HEK293 (cell line): ENCODE measurements around the gene STAMBPL1.

Source experiments
- CTCF ChIA-PET: fragments of 350-600 bp; formaldehyde crosslinking; extraction: SDS; loops from one replicate; lab custom pipeline; 2021; ENCODE audit warnings: antibody characterized with exemption; lab: Yijun Ruan, JAX
- POLR2A ChIA-PET: fragments of 300-600 bp; formaldehyde crosslinking; extraction: SDS; loops from one replicate; lab custom pipeline; 2020; ENCODE audit warnings: antibody characterized with exemption, inconsistent platforms; lab: Yijun Ruan, JAX
- H3K27ac ChIP-seq: fragments of 200-500 bp; sonication (Bioruptor generic); 2 replicates; pipeline ENCODE4 v1.5.1; 2014; ENCODE audit warnings: low read depth, low read length, control low read depth, inconsistent platforms; ENCODE audit errors: extremely low read depth
- H3K36me3 ChIP-seq, 2 experiments: fragments of 200-500 bp in 1 of 2; sonication (Bioruptor generic) in 1 of 2; 1 replicate in 1 of 2; 2 replicates in 1 of 2; pipeline ENCODE4 v1.5.1; 2014 to 2017; ENCODE audit warnings: inconsistent platforms in 2 of 2, low read length in 2 of 2; ENCODE audit not compliant: control insufficient read depth in 2 of 2, insufficient read depth in 1 of 2
- H3K4me1 ChIP-seq: fragments of 200-500 bp; sonication (Bioruptor generic); 2 replicates; pipeline ENCODE4 v1.5.1; 2014; ENCODE audit warnings: mild to moderate bottlenecking, low read length, inconsistent platforms; ENCODE audit not compliant: control insufficient read depth, insufficient read depth
- H3K4me3 ChIP-seq: 2 replicates; pipeline ENCODE4 v1.5.1; 2011; ENCODE audit warnings: low read depth, mild to moderate bottlenecking, control low read depth, low read length, moderate library complexity
- H3K9me3 ChIP-seq: fragments of 200-500 bp; sonication (Bioruptor generic); 2 replicates; pipeline ENCODE4 v1.5.1; 2014; ENCODE audit warnings: low read depth, low read length, inconsistent platforms; ENCODE audit not compliant: control insufficient read depth, insufficient read depth
- GLI4 ChIP-seq: fragments of 450-650 bp; formaldehyde crosslinking; IDR thresholded peaks from 2 replicates; pipeline ENCODE4 v1.5.1; 2016; ENCODE audit warnings: missing biosample characterization, missing genetic modification characterization
- KLF9 ChIP-seq: fragments of 450-650 bp; formaldehyde crosslinking; IDR thresholded peaks from 2 replicates; pipeline ENCODE4 v1.5.1; 2016; ENCODE audit warnings: missing biosample characterization, missing genetic modification characterization, low read depth
- OSR2 ChIP-seq: fragments of 450-650 bp; formaldehyde crosslinking; IDR thresholded peaks from 2 replicates; pipeline ENCODE4 v1.5.1; 2016; ENCODE audit warnings: missing biosample characterization, missing genetic modification characterization
- PRDM4 ChIP-seq: fragments of 450-650 bp; formaldehyde crosslinking; IDR thresholded peaks from 2 replicates; pipeline ENCODE4 v1.5.1; 2017; ENCODE audit warnings: missing biosample characterization, missing genetic modification characterization
- PRDM6 ChIP-seq: fragments of 450-650 bp; formaldehyde crosslinking; IDR thresholded peaks from 2 replicates; pipeline ENCODE4 v1.5.1; 2017; ENCODE audit warnings: missing biosample characterization, missing genetic modification characterization
- REST ChIP-seq: fragments of 450-650 bp; formaldehyde crosslinking; IDR thresholded peaks from 2 replicates; pipeline ENCODE4 v1.5.1; 2016; ENCODE audit warnings: missing biosample characterization, missing genetic modification characterization
- SP2 ChIP-seq: fragments of 450-650 bp; formaldehyde crosslinking; IDR thresholded peaks from 2 replicates; pipeline ENCODE4 v1.5.1; 2016; ENCODE audit warnings: missing biosample characterization, missing genetic modification characterization
- ZBTB48 ChIP-seq: fragments of 450-650 bp; formaldehyde crosslinking; IDR thresholded peaks from 2 replicates; pipeline ENCODE4 v1.5.1; 2016; ENCODE audit warnings: missing biosample characterization, missing genetic modification characterization
- ZBTB6 ChIP-seq: fragments of 450-650 bp; formaldehyde crosslinking; IDR thresholded peaks from 2 replicates; pipeline ENCODE4 v1.5.1; 2017; ENCODE audit warnings: missing biosample characterization, missing genetic modification characterization
- ZNF174 ChIP-seq: fragments of 450-650 bp; formaldehyde crosslinking; IDR thresholded peaks from 2 replicates; pipeline ENCODE4 v1.5.0; 2017; ENCODE audit warnings: missing biosample characterization, mild to moderate bottlenecking, missing genetic modification characterization
- ZNF23 ChIP-seq: fragments of 450-650 bp; formaldehyde crosslinking; IDR thresholded peaks from 2 replicates; pipeline ENCODE4 v1.5.1; 2016; ENCODE audit warnings: missing biosample characterization, missing genetic modification characterization, borderline replicate concordance
- ZNF274 ChIP-seq, 2 experiments: fragments of 200-500 bp in 1 of 2; fragments of 450-650 bp in 1 of 2; sonication (Bioruptor generic) in 1 of 2; formaldehyde crosslinking in 1 of 2; IDR thresholded peaks; 2 replicates each; pipeline versions ENCODE4 v1.5.1 to v1.6.1; 2014 to 2016; ENCODE audit warnings: borderline replicate concordance in 1 of 2, inconsistent platforms in 1 of 2, low read length in 1 of 2, missing biosample characterization in 1 of 2, missing genetic modification characterization in 1 of 2
- ZNF404 ChIP-seq: fragments of 450-650 bp; formaldehyde crosslinking; IDR thresholded peaks from 2 replicates; pipeline ENCODE4 v1.5.1; 2017; ENCODE audit warnings: missing biosample characterization, missing genetic modification characterization
- ZNF558 ChIP-seq: fragments of 450-650 bp; formaldehyde crosslinking; IDR thresholded peaks from 2 replicates; pipeline ENCODE4 v1.5.1; 2016; ENCODE audit warnings: missing biosample characterization, missing genetic modification characterization
- ZNF580 ChIP-seq: fragments of 450-650 bp; formaldehyde crosslinking; IDR thresholded peaks from 2 replicates; pipeline ENCODE4 v1.5.1; 2016; ENCODE audit warnings: missing biosample characterization, missing genetic modification characterization
- ZNF777 ChIP-seq: fragments of 450-650 bp; formaldehyde crosslinking; IDR thresholded peaks from 2 replicates; pipeline ENCODE4 v1.5.1; 2017; ENCODE audit warnings: missing biosample characterization, missing genetic modification characterization, borderline replicate concordance
- ZNF792 ChIP-seq: fragments of 450-650 bp; formaldehyde crosslinking; IDR thresholded peaks from 2 replicates; pipeline ENCODE4 v1.5.1; 2016; ENCODE audit warnings: missing biosample characterization, missing genetic modification characterization
- ZSCAN18 ChIP-seq: fragments of 450-650 bp; formaldehyde crosslinking; IDR thresholded peaks from 2 replicates; pipeline ENCODE4 v1.5.1; 2016; ENCODE audit warnings: missing biosample characterization, missing genetic modification characterization
- ZSCAN30 ChIP-seq: fragments of 450-650 bp; IDR thresholded peaks from 2 replicates; pipeline ENCODE4 v1.5.1; 2018; ENCODE audit warnings: missing biosample characterization, mild to moderate bottlenecking, missing genetic modification characterization, moderate library complexity

Gene STAMBPL1

GRCh38 chr10:88958721-88959120 is 78.7 kb downstream of the STAMBPL1 start (continued):
- TF ChIP-seq ZBTB6 (tag by site-specific recombination) = no peak

GRCh38 chr10:88960802-88961201 is 80.8 kb downstream of the STAMBPL1 start:
- TF ChIP-seq REST (no peak), ZNF580 (no peak), PRDM4 (no peak), KLF9 (tag by site-specific recombination) (no peak)
- TF ChIP-seq, all 188 proteins: peak for 0
- no peaks in the 10 kb centered on the region for H3K9me3 ChIP-seq
- H3K4me1 ChIP-seq = peaks cover 3% of the 10 kb centered on the region; the same call in 1 of the 2 replicates
- POLR2A ChIA-PET = no interaction called here
- no peaks in the 10 kb centered on the region for H3K36me3 ChIP-seq
- no peak overlapping the region for H3K27ac ChIP-seq
- CTCF ChIA-PET = interaction anchor here (0.6 kb wide), 1 partner anchor 533 kb away, joined by 3 read pairs; no protein-coding TSS in a partner anchor
- no peak overlapping the region for H3K4me3 ChIP-seq

GRCh38 chr10:88961266-88961665 is 81.2 kb downstream of the STAMBPL1 start:
- H3K9me3 ChIP-seq = no peaks in the 10 kb centered on the region
- POLR2A ChIA-PET = no interaction called here
- TF ChIP-seq ZNF558 (tag by site-specific recombination) (no peak), ZNF580 (no peak), PRDM6 (tag by site-specific recombination) (no peak), SP2 (no peak), ZNF792 (no peak), ZNF777 (tag by site-specific recombination) (no peak), ZBTB48 (tag by site-specific recombination) (no peak), ZSCAN30 (tag by site-specific recombination) (no peak), ZNF274 (IDR thresholded peaks at IDR 0.05; ENCODE audit: low read length) (no peak), ZNF274 (tag by site-specific recombination; IDR thresholded peaks at IDR 0.05; ENCODE audit: borderline replicate concordance) (no peak), GLI4 (no peak), ZNF404 (tag by site-specific recombination) (no peak), ZNF23 (tag by site-specific recombination) (no peak), ZNF174 (tag by site-specific recombination) (no peak), ZSCAN18 (no peak), OSR2 (tag by site-specific recombination) (no peak)
- TF ChIP-seq, all 188 proteins: peak for 0
- no peak overlapping the region for H3K27ac ChIP-seq
- H3K36me3 ChIP-seq = no peaks in the 10 kb centered on the region
- H3K4me3 ChIP-seq = no peak overlapping the region
- CTCF ChIA-PET = no interaction called here
- H3K4me1 ChIP-seq = peaks cover 3% of the 10 kb centered on the region; the same call in 1 of the 2 replicates
